Esophagus muscularis mucosa (tissue), 4 donors: ENCODE results near the gene KIF26B. TPM values are rescaled to one million over a fixed set of nuclear protein-coding genes. Genes with fewer than 3 reads are reported as not detected.

Experiments used
- DNase-seq: peaks from one replicate; pipeline ENCODE4 v3.0.0-alpha.2; 2017; ENCODE audit errors: extremely low spot score
- H3K27ac ChIP-seq, 4 donors: fragments of 200-600 bp; sonication (generic); replicated peaks in 1 of 4; 1 replicate in 3 of 4; 2 replicates in 1 of 4; pipeline ENCODE4 v1.5.1; 2016 to 2019; ENCODE audit warnings: mild to moderate bottlenecking in 1 of 4
- H3K27me3 ChIP-seq, 4 donors: fragments of 200-600 bp; sonication (generic); one replicate each; pipeline versions ENCODE4 v1.5.1 to v1.6.0; 2016 to 2019
- H3K36me3 ChIP-seq, 4 donors: fragments of 200-600 bp; sonication (generic); one replicate each; pipeline ENCODE4 v1.5.1; 2016 to 2019
- H3K4me1 ChIP-seq, 4 donors: fragments of 200-600 bp; sonication (generic); one replicate each; pipeline ENCODE4 v1.5.1; 2016 to 2019
- H3K4me3 ChIP-seq, 4 donors: fragments of 200-600 bp; sonication (generic); 1 replicate in 2 of 4; 2 replicates in 2 of 4; pipeline ENCODE4 v1.5.1; 2016 to 2019; ENCODE audit warnings: mild to moderate bottlenecking in 4 of 4, moderate library complexity in 1 of 4
- H3K9me3 ChIP-seq, 4 donors: fragments of 200-600 bp; sonication (generic); 1 replicate in 3 of 4; 2 replicates in 1 of 4; pipeline ENCODE4 v1.5.1; 2016 to 2019
- CTCF ChIP-seq, 3 experiments: fragments of 200-600 bp in 2 of 3; fragments of 450-650 bp in 1 of 3; sonication (generic) in 2 of 3; IDR thresholded peaks; one replicate each; pipeline ENCODE4 v1.5.1; 2017 to 2019; ENCODE audit warnings: antibody characterized with exemption in 3 of 3, mild to moderate bottlenecking in 2 of 3, moderate library complexity in 1 of 3
- EP300 ChIP-seq: sonication (generic); formaldehyde crosslinking; IDR thresholded peaks from one replicate; pipeline ENCODE4 v1.6.1; 2017; ENCODE audit warnings: antibody characterized with exemption
- POLR2A ChIP-seq: fragments of 450-650 bp; IDR thresholded peaks from one replicate; pipeline ENCODE4 v1.6.1; 2017; ENCODE audit warnings: antibody characterized with exemption, moderate library complexity, mild to moderate bottlenecking, low read depth
- POLR2AphosphoS5 ChIP-seq, 2 donors: sonication (generic); formaldehyde crosslinking; IDR thresholded peaks; one replicate each; pipeline ENCODE4 v1.6.1; 2017; ENCODE audit warnings: antibody characterized with exemption in 2 of 2
- WGBS: methylation state at CpG from one replicate; pipeline ENCODE4 v1.1.5; 2018; 5-methylcytosine and 5-hydroxymethylcytosine counted together
- intact Hi-C: fragments of 100-400 bp; cut with DNase I; formaldehyde crosslinking; loops from one replicate; pipeline ENCODE4 v1.15.1; 2023
- total RNA-seq, 4 donors: library from RNA; depleted of rRNA; stranded (reverse); fragments of >200 nt; gene quantifications; one replicate each; pipeline versions ENCODE4 v1.1.0 to v1.2.1, GENCODE V29; 2016

KIF26B gene
- total RNA-seq, 4 donors from 2014 or later, result 0.13 to 3.7 (median 1.3) TPM

DNA sequence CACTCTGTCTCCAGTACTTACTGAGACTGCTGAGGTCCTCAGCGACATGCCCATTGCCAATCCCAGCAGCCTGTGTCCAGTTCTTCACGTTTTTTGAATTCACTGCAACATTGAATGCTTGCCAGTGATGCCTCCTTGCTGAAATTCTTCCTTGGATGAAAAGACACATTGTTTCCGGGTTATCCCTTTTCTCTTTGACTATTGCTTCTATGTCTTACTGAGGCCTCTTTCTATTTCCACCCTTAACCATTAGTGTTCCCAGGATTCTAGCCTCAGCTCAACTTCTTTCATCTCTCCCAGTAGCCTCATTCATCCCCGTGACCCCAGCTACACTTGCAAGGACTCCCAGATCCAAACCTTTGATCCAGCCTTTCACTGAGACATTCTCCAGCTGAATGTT is 46.5 kb upstream of the KIF26B start:
- intact Hi-C loops, result no loop called here
- 85% methylated on average over 4 of the region's 4 CpGs for WGBS
- Histone ChIP-seq H3K4me3 (no peak overlapping the region), H3K27me3 (no peaks in the 10 kb centered on the region), H3K27ac (no peak overlapping the region), H3K36me3 (no peaks in the 10 kb centered on the region), H3K4me1 (no peaks in the 10 kb centered on the region), H3K9me3 (no peaks in the 10 kb centered on the region)
- no peak for DNase-seq
- TF ChIP-seq EP300 (no peak), POLR2AphosphoS5 (IDR thresholded peaks at IDR 0.05) (no peak), POLR2A (no peak), CTCF (IDR thresholded peaks at IDR 0.05) (no peak)

DNA sequence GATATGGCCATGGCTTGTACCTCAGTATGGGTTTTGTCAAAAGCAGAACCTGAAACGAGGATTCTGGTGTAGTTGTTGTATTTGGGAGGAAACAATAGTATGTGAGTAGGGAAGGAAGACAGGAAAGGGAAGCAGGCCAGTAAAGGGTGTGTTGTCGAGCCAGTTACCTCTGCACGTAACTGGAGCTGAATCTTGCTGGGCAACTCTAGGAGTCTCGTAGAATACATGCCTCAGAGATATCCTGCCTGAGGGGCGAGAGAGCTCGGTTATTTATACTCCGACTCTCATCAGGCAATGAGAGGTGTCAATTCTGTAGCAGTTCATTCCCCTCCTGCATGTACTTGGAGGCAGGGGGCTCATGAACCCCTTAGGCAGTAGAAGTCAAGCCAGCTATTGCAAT is 45.9 kb upstream of the KIF26B start:
- no peaks in the 10 kb centered on the region for H3K36me3 ChIP-seq
- H3K27me3 ChIP-seq, result no peaks in the 10 kb centered on the region
- TF ChIP-seq CTCF (IDR thresholded peaks at IDR 0.05) (no peak), POLR2A (no peak), EP300 (no peak), POLR2AphosphoS5 (IDR thresholded peaks at IDR 0.05) (no peak)
- H3K4me1 ChIP-seq, result no peaks in the 10 kb centered on the region
- no peak for DNase-seq
- no peaks in the 10 kb centered on the region for H3K9me3 ChIP-seq
- WGBS, result 73% methylated on average over 7 of the region's 7 CpGs
- intact Hi-C loops, result no loop called here
- H3K27ac ChIP-seq, result no peak overlapping the region
- H3K4me3 ChIP-seq, result no peak overlapping the region

GRCh38 chr1:245110406-245110805 is 44.4 kb upstream of the KIF26B start:
- TF ChIP-seq EP300 (no peak), POLR2A (no peak), POLR2AphosphoS5 (IDR thresholded peaks at IDR 0.05) (no peak), CTCF (IDR thresholded peaks at IDR 0.05) (no peak)

DNA sequence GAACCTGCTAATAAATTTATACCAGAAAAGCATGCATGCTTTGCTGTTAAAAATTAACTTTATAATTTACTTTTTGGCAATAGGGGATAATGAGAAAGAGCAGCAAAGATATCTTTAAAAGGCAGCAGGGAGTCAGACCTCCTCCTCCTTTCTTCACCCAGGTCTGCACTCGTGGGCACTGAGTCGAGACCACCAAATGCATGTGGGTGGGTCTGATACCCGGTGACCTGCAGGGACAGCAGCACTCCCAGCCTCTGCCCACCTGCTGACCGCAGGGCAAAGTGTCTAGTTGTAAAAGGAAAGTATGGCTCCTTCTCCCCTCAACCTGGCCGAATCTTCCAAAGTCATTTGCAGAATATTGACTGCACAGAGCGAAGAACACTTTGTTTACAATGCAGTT is 43.7 kb upstream of the KIF26B start:
- 87% methylated on average over 6 of the region's 6 CpGs for WGBS
- Histone ChIP-seq H3K4me3 (no peak overlapping the region), H3K27ac (no peak overlapping the region), H3K36me3 (no peaks in the 10 kb centered on the region), H3K27me3 (no peaks in the 10 kb centered on the region), H3K9me3 (no peaks in the 10 kb centered on the region), H3K4me1 (no peaks in the 10 kb centered on the region)
- TF ChIP-seq POLR2A (no peak), POLR2AphosphoS5 (IDR thresholded peaks at IDR 0.05) (no peak), CTCF (IDR thresholded peaks at IDR 0.05) (no peak)
- DNase-seq, result no peak
- intact Hi-C loops, result no loop called here

More at GRCh38 chr1:245110406-245110805, 44.4 kb upstream of the KIF26B start:
- Histone ChIP-seq H3K9me3 (no peaks in the 10 kb centered on the region), H3K4me3 (no peak overlapping the region), H3K27ac (no peak overlapping the region), H3K27me3 (no peaks in the 10 kb centered on the region), H3K36me3 (no peaks in the 10 kb centered on the region), H3K4me1 (no peaks in the 10 kb centered on the region)
- DNase-seq, result no peak
- 100% methylated on average over 2 of the region's 2 CpGs for WGBS
- intact Hi-C loops, result no loop called here

- 85% methylated on average over 9 of the region's 9 CpGs for WGBS
- H3K4me1 ChIP-seq, result no peaks in the 10 kb centered on the region
- no peak overlapping the region for H3K27ac ChIP-seq
- no peak overlapping the region for H3K4me3 ChIP-seq
- no peaks in the 10 kb centered on the region for H3K9me3 ChIP-seq
- no peak for DNase-seq
- TF ChIP-seq CTCF (IDR thresholded peaks at IDR 0.05) (no peak), EP300 (no peak), POLR2AphosphoS5 (IDR thresholded peaks at IDR 0.05) (no peak), POLR2A (no peak)
- H3K36me3 ChIP-seq, result no peaks in the 10 kb centered on the region
- intact Hi-C loops, result no loop called here
- no peaks in the 10 kb centered on the region for H3K27me3 ChIP-seq
Observed at GRCh38 chr1:245113649-245114048, 41.1 kb upstream of the KIF26B start.
